RWPE2 (cell line): Measurements from ENCODE around the gene ARHGAP26.

Source experiments
- ATAC-seq: fragments of 200-7000 bp; cut with Tn5 transposase; 3 replicates; pipeline ENCODE4 v1.9.1; 2021; ENCODE audit warnings: low read depth
- DNase-seq: peaks from one replicate; pipeline ENCODE4 v3.0.0-alpha.2; 2020; ENCODE audit warnings: low spot score
- H3K27ac ChIP-seq: fragments of 450-650 bp; 2 replicates; pipeline ENCODE4 v1.5.1; 2017; ENCODE audit warnings: mild to moderate bottlenecking; ENCODE audit not compliant: poor library complexity, severe bottlenecking
- H3K27me3 ChIP-seq: fragments of 250-450 bp; sonication (Bioruptor Pico); 2 replicates; pipeline ENCODE4 v1.5.1; 2021; ENCODE audit warnings: mild to moderate bottlenecking, moderate library complexity; ENCODE audit not compliant: insufficient read depth, poor library complexity, severe bottlenecking
- H3K36me3 ChIP-seq: fragments of 250-450 bp; sonication (Bioruptor Pico); 2 replicates; pipeline ENCODE4 v1.5.1; 2020; ENCODE audit warnings: low read depth, mild to moderate bottlenecking, moderate library complexity
- H3K4me1 ChIP-seq: fragments of 250-450 bp; sonication (Bioruptor Pico); 2 replicates; pipeline ENCODE4 v1.5.1; 2021; ENCODE audit warnings: mild to moderate bottlenecking, moderate library complexity; ENCODE audit not compliant: insufficient read depth, poor library complexity, severe bottlenecking
- H3K4me3 ChIP-seq: fragments of 250-450 bp; sonication (Bioruptor Pico); 2 replicates; pipeline ENCODE4 v1.5.1; 2021; ENCODE audit warnings: mild to moderate bottlenecking, moderate library complexity; ENCODE audit not compliant: severe bottlenecking
- H3K9me3 ChIP-seq: fragments of 250-450 bp; sonication (Bioruptor Pico); 2 replicates; pipeline ENCODE4 v1.5.1; 2021; ENCODE audit warnings: mild to moderate bottlenecking, moderate library complexity; ENCODE audit not compliant: severe bottlenecking
- TF ChIP-seq, protein P1 (sequence below): fragments of 450-650 bp; IDR thresholded peaks from one replicate; pipeline ENCODE4 v1.5.1; 2017; ENCODE audit warnings: mild to moderate bottlenecking, moderate library complexity; ENCODE audit not compliant: poor library complexity, severe bottlenecking

ARHGAP26 gene

DNA sequence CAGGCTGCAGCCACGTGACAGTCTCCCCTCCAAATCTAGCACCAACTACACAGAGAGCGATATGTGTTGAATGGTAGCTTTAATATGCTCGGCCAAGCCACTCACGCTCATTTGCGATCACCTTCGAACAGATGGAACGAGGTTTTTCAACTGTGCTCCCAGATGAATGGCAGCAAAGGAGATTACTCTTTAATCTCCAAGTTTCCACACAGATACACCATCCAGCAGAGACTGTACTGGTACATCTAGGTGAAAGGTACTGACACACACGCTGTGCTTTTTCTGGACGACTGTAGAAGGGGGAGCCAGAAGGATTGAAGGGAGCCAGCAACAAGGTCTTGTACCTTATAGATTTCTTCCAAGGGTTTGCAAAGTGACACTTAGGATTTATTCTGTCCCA, 369.4 kb downstream of the ARHGAP26 start:
- Histone ChIP-seq H3K27ac (no peak overlapping the region), H3K36me3 (no peaks in the 10 kb centered on the region), H3K27me3 (no peaks in the 10 kb centered on the region), H3K4me3 (no peak overlapping the region), H3K9me3 (no peaks in the 10 kb centered on the region), H3K4me1 (peaks cover 26% of the 10 kb centered on the region)
- ATAC-seq (no peak), DNase-seq (no peak)
- TF ChIP-seq, protein P1, sequence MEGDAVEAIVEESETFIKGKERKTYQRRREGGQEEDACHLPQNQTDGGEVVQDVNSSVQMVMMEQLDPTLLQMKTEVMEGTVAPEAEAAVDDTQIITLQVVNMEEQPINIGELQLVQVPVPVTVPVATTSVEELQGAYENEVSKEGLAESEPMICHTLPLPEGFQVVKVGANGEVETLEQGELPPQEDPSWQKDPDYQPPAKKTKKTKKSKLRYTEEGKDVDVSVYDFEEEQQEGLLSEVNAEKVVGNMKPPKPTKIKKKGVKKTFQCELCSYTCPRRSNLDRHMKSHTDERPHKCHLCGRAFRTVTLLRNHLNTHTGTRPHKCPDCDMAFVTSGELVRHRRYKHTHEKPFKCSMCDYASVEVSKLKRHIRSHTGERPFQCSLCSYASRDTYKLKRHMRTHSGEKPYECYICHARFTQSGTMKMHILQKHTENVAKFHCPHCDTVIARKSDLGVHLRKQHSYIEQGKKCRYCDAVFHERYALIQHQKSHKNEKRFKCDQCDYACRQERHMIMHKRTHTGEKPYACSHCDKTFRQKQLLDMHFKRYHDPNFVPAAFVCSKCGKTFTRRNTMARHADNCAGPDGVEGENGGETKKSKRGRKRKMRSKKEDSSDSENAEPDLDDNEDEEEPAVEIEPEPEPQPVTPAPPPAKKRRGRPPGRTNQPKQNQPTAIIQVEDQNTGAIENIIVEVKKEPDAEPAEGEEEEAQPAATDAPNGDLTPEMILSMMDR: no peak

DNA sequence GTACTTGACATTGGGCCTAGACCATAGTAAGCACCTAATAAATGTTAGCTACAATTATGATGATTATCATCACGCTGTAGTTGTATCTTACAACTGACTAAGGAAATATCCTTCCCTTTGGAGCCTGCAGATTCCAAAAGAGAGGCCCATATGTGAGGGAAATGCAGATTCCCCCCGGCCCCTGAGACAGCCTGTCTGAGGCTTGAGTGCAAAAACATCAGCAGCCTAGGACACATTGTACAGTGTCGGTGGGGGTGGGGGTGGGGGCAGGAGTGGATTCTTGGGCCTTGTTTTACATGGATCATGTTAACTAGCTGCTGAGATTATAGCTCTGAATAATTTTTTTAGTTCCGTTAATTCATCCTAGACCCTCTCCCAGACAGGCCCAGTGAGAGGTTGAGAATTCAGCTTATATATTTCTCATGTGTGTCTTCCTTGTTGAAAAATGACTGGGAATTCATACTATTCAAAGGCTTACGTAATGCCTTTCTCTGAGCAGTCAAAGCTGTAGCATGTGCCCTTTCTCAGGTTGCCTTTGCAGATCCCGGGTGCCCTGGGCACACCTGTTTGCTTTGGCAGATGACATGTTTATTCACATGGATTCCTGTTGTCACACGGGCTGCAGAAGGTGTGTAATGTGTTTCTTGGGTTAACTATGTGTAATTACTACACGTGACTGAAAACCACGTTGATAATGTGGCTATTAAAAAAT, 370.5 kb downstream of the ARHGAP26 start:
- no peak for DNase-seq
- TF ChIP-seq, protein P1: no peak
- H3K27ac ChIP-seq: no peak overlapping the region
- no peaks in the 10 kb centered on the region for H3K9me3 ChIP-seq
- H3K4me3 ChIP-seq: no peak overlapping the region
- peaks cover 26% of the 10 kb centered on the region for H3K4me1 ChIP-seq
- H3K36me3 ChIP-seq: no peaks in the 10 kb centered on the region
- no peak for ATAC-seq
- no peaks in the 10 kb centered on the region for H3K27me3 ChIP-seq

- Histone ChIP-seq H3K27ac (peak overlapping the region; percentile 76), H3K36me3 (no peaks in the 10 kb centered on the region), H3K27me3 (no peaks in the 10 kb centered on the region), H3K4me3 (no peak overlapping the region), H3K9me3 (no peaks in the 10 kb centered on the region), H3K4me1 (peaks cover 26% of the 10 kb centered on the region)
- no peak for DNase-seq
- TF ChIP-seq, protein P1: no peak
- ATAC-seq: no peak
These were observed 371.5 kb downstream of the ARHGAP26 start for GRCh38 chr5:143141652-143142051.

- Histone ChIP-seq H3K27ac (peak overlapping the region; percentile 76), H3K36me3 (no peaks in the 10 kb centered on the region)
These were observed 372.6 kb downstream of the ARHGAP26 start for GRCh38 chr5:143142596-143143435.

More at GRCh38 chr5:143142596-143143435, 372.6 kb downstream of the ARHGAP26 start:
- TF ChIP-seq, protein P1: no peak
- Histone ChIP-seq H3K27me3 (no peaks in the 10 kb centered on the region), H3K4me3 (no peak overlapping the region), H3K9me3 (no peaks in the 10 kb centered on the region), H3K4me1 (peaks cover 26% of the 10 kb centered on the region)
- ATAC-seq: peak; percentile 88
- DNase-seq: peak; percentile 89
